GM18867 (cell line): Measurements from ENCODE around the gene DGKE.

Experiments
- ATAC-seq: cut with Tn5 transposase; IDR thresholded peaks from one replicate; pipeline ENCODE4 v1.9.1; 2021; ENCODE audit warnings: mild to moderate bottlenecking, moderate library complexity; ENCODE audit not compliant: unreplicated experiment

The DGKE gene

GRCh38 chr17:56887552-56888467 is 53.9 kb downstream of the DGKE start:
- ATAC-seq = no peak

GRCh38 chr17:56890390-56890789 is 56.4 kb downstream of the DGKE start:
- no peak for ATAC-seq

GRCh38 chr17:56890906-56891674 is 57.1 kb downstream of the DGKE start:
- ATAC-seq = no peak

GRCh38 chr17:56891751-56892150 is 57.8 kb downstream of the DGKE start:
- no peak for ATAC-seq

GRCh38 chr17:56892333-56892732 is 58.4 kb downstream of the DGKE start:
- no peak for ATAC-seq

GRCh38 chr17:56893503-56893902 is 59.6 kb downstream of the DGKE start:
- ATAC-seq = no peak

GRCh38 chr17:56894859-56895455 is 61.0 kb downstream of the DGKE start:
- no peak for ATAC-seq

- ATAC-seq = no peak
These were observed 62.4 kb downstream of the DGKE start for GRCh38 chr17:56896217-56896967.

GRCh38 chr17:56896968-56897359 is 63.0 kb downstream of the DGKE start:
- no peak for ATAC-seq

GRCh38 chr17:56897646-56898424 is 63.9 kb downstream of the DGKE start:
- ATAC-seq = no peak

GRCh38 chr17:56898874-56899273 is 64.9 kb downstream of the DGKE start:
- ATAC-seq = no peak

- no peak for ATAC-seq
These were observed 65.5 kb downstream of the DGKE start for GRCh38 chr17:56899403-56899802.

- ATAC-seq = no peak
These were observed 68.4 kb downstream of the DGKE start for GRCh38 chr17:56902348-56902747.

- ATAC-seq = no peak
These were observed 69.6 kb downstream of the DGKE start for GRCh38 chr17:56903560-56903959.

GRCh38 chr17:56908001-56908542 is 74.1 kb downstream of the DGKE start:
- peak; percentile 83 for ATAC-seq

GRCh38 chr17:56909742-56910508 is 76.0 kb downstream of the DGKE start:
- no peak for ATAC-seq

- ATAC-seq = no peak
These were observed 76.7 kb downstream of the DGKE start for GRCh38 chr17:56910509-56911235.
